Left lung (tissue), 10 donors: ENCODE data around the gene MSH6. TPM values are rescaled to one million over a fixed set of nuclear protein-coding genes. Genes with fewer than 3 reads are reported as not detected.
"Not testable (repeated sequence)": the region's sequence is repeated elsewhere in the genome, so short reads cannot be mapped to it uniquely, and the experiment has no call there.

Experiments used
- ATAC-seq: fragments of 200-7000 bp; cut with Tn5 transposase; one replicate; pipeline ENCODE4 v1.9.1; 2020; ENCODE audit warnings: moderate library complexity
- DNase-seq, 4 donors: peaks; one replicate each; pipeline ENCODE4 v3.0.0-alpha.2; 2013 to 2020
- H3K27ac ChIP-seq, 2 donors: fragments of 200-600 bp; sonication (generic) in 1 of 2; one replicate each; pipeline versions ENCODE4 v1.5.0 to v1.8.0; 2020 to 2021
- H3K27me3 ChIP-seq, 2 donors: fragments of 200-600 bp; sonication (generic) in 1 of 2; one replicate each; pipeline versions ENCODE4 v1.5.0 to v1.8.0; 2020 to 2021
- H3K36me3 ChIP-seq, 2 donors: fragments of 200-600 bp; sonication (generic) in 1 of 2; one replicate each; pipeline versions ENCODE4 v1.5.0 to v1.8.0; 2020 to 2021
- H3K4me1 ChIP-seq, 2 donors: fragments of 200-600 bp; one replicate each; pipeline ENCODE4 v1.8.0; 2021
- H3K4me3 ChIP-seq, 2 donors: fragments of 200-600 bp; sonication (generic) in 1 of 2; one replicate each; pipeline versions ENCODE4 v1.5.0 to v1.8.0; 2020 to 2021; ENCODE audit warnings: mild to moderate bottlenecking in 1 of 2
- H3K9me3 ChIP-seq, 2 donors: fragments of 200-600 bp; sonication (generic) in 1 of 2; one replicate each; pipeline versions ENCODE4 v1.5.0 to v1.8.0; 2020 to 2021
- intact Hi-C, 2 donors: fragments of 100-400 bp; cut with DNase I; formaldehyde crosslinking; loops; one replicate each; pipeline versions ENCODE4 v1.11.2 to v1.14.2; 2022
- polyA plus RNA-seq, 6 donors: library from polyadenylated mRNA; unstranded; fragments of 120-200 nt; gene quantifications; one replicate each; pipeline ENCODE4 v1.2.1, GENCODE V29; 2013; ENCODE audit not compliant: insufficient read length in 6 of 6
- total RNA-seq, 2 donors: library from RNA; stranded (reverse); fragmentation: NEBNext Ultra II Directional; extraction: Animal tissue kit (Norgen Biotek cat#: 25700); gene quantifications; one replicate each; pipeline ENCODE4 v1.2.1, GENCODE V29; 2021
- TF ChIP-seq, protein P1 (sequence below), 2 donors: fragments of 200-600 bp; sonication (generic) in 1 of 2; IDR thresholded peaks; one replicate each; pipeline versions ENCODE4 v1.5.0 to v1.8.0; 2021; ENCODE audit warnings: antibody characterized with exemption in 2 of 2
- donor health status: DM: no; HTN: yes; CAD: no.
- donor health status: DM: no; HTN: no; CAD: no.

MSH6 gene
- total and polyA plus RNA-seq, 8 donors, result 48.2 to 90.1 (median 73.0) TPM

DNA sequence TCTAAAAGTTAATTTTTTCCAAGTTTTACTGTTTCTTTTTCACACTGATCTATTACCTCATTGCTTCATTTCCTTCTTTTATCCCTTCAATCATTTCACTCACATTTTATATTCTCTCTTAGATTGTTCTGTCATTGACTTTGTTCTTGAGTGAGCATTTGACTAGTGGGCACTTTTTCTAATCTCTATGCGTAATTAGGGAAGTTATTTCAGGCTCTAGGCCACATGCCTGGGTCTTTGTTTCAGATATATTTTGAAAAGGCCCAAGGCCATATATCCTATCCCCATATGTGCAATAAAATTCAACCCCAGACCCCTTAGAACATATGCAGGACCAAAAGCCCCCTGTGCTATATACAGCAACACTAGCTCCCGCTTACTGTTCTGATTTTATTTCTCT lies 61.2 kb downstream of the MSH6 start:
- H3K4me1 ChIP-seq, result peaks cover 0 to 14% of the 10 kb centered on the region in 2 donors
- H3K9me3 ChIP-seq, result no peaks in the 10 kb centered on the region
- ATAC-seq, result no peak
- no peaks in the 10 kb centered on the region for H3K27me3 ChIP-seq
- H3K27ac ChIP-seq, result no peak overlapping the region
- H3K36me3 ChIP-seq, result peaks cover 0 to 3% of the 10 kb centered on the region in 2 donors
- TF ChIP-seq, protein P1, sequence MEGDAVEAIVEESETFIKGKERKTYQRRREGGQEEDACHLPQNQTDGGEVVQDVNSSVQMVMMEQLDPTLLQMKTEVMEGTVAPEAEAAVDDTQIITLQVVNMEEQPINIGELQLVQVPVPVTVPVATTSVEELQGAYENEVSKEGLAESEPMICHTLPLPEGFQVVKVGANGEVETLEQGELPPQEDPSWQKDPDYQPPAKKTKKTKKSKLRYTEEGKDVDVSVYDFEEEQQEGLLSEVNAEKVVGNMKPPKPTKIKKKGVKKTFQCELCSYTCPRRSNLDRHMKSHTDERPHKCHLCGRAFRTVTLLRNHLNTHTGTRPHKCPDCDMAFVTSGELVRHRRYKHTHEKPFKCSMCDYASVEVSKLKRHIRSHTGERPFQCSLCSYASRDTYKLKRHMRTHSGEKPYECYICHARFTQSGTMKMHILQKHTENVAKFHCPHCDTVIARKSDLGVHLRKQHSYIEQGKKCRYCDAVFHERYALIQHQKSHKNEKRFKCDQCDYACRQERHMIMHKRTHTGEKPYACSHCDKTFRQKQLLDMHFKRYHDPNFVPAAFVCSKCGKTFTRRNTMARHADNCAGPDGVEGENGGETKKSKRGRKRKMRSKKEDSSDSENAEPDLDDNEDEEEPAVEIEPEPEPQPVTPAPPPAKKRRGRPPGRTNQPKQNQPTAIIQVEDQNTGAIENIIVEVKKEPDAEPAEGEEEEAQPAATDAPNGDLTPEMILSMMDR (IDR thresholded peaks at IDR 0.05), result no peak
- intact Hi-C loops, result no loop called here
- H3K4me3 ChIP-seq, result no peak overlapping the region
- DNase-seq, result no peak

DNA sequence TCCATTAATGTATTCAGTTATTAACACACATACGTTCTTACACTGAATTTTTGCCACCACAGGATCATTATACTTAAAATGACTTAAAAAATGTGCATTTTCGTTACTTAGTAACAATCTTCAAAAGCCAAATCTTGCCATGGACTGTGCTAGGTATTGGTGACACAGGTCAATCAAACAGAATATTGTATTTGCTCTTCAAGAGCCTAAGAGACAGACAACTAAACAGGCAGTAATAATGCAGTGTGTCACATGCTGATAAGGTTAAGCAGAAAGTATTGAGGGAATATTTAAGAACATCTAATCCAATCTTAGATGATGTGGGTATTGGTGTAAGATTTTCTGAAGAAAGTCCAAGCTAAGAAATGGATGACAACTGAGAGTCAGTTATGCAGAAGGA lies 66.4 kb downstream of the MSH6 start:
- TF ChIP-seq, protein P1 (IDR thresholded peaks at IDR 0.05), result no peak
- intact Hi-C loops, result no loop called here
- Histone ChIP-seq H3K4me3 (no peak overlapping the region), H3K4me1 (peaks cover 0 to 15% of the 10 kb centered on the region in 2 donors), H3K27me3 (no peaks in the 10 kb centered on the region), H3K36me3 (no peaks in the 10 kb centered on the region), H3K27ac (no peak overlapping the region), H3K9me3 (no peaks in the 10 kb centered on the region)
- ATAC-seq (no peak), DNase-seq (no peak)

DNA sequence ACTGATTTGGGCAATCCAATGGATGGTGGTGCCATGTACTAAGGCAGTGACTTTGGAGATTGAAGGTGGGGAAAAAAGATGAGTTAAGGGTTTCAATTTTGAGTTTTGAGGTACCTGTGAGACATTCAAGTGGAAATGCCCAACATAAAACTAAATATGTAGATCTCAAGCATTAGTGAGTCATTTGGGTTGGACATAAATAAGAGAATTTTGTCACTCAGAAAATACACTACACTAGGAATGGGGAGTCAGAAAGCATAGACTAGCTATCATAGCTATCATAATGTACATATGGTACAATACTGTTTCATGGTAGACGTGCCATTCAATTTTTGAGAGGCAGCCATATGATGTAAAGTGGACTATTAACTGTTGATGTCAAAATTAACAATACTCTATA lies 67.3 kb downstream of the MSH6 start:
- no peaks in the 10 kb centered on the region for H3K9me3 ChIP-seq
- intact Hi-C loops, result loop anchor here in 1 of 2 donors (10.0 kb wide), 1 partner anchor 255 kb away; no protein-coding TSS in a partner anchor
- no peak for ATAC-seq
- H3K27ac ChIP-seq, result no peak overlapping the region
- TF ChIP-seq, protein P1 (IDR thresholded peaks at IDR 0.05), result no peak
- no peaks in the 10 kb centered on the region for H3K36me3 ChIP-seq
- H3K4me3 ChIP-seq, result no peak overlapping the region
- peaks cover 0 to 14% of the 10 kb centered on the region in 2 donors for H3K4me1 ChIP-seq
- H3K27me3 ChIP-seq, result no peaks in the 10 kb centered on the region
- DNase-seq, result no peak

DNA sequence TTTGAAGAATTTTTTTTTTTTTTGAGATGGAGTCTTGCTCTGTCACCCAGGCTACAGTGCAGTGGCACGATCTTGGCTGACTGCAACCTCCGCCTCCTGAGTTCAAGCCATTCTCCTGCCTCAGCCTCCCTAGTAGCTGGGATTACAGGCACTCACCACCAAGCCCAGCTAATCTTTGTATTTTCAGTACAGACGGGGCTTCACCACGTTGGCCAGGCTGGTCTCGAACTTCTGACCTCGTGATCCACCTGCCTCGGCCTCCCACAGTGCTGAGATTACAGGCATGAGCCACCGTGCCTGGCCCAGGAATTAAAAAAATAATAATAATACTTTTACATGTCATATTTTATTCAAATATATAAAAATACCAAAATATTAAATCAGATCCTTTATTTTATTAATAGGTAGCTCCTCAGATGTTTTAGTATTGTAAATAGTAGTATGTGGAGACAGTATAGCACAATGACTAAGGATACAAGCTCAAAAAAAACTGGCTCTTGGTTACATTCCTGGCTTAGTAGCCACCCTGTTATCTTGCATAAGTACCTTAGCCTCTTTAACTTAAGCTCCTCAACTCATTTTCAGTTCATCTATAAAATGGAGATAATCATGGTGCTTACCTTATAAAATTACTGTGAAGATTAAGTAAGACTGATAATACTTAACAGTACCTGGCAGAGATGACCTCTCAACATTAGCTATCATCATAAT lies 70.3 kb downstream of the MSH6 start:
- peak; percentile 45 for ATAC-seq

More for the DNA sequence above, 70.3 kb downstream of the MSH6 start:
- not testable (repeated sequence) for H3K9me3 ChIP-seq, H3K27me3 ChIP-seq, H3K27ac ChIP-seq, H3K4me3 ChIP-seq, DNase-seq, H3K36me3 ChIP-seq
- peaks cover 4 to 38% of the 10 kb centered on the region in 2 donors for H3K4me1 ChIP-seq
- intact Hi-C loops, result loop anchor here in 1 of 2 donors (10.0 kb wide), 1 partner anchor 252 kb away; no protein-coding TSS in a partner anchor

Other genes with a start within 250 kb of the MSH6 start
- gene KCNK12, start 212.2 kb upstream of the MSH6 start, total RNA-seq, result not detected
- gene KCNK12, start 212.2 kb upstream of the MSH6 start, polyA plus RNA-seq, result under 1 TPM; 0.33 to 0.80 (median 0.61) TPM
- gene FBXO11, start 123.4 kb downstream of the MSH6 start, total RNA-seq, result 10 to 100 TPM; 56.2 to 68.2 TPM
- gene FBXO11, start 123.4 kb downstream of the MSH6 start, polyA plus RNA-seq, result 100 to 1,000 TPM in 1 of 6 donors, 10 to 100 TPM in 5; 85.5 to 101 (median 90.8) TPM